ENCODE measurements around the gene PITPNM3. TPM values are rescaled to one million over a fixed set of nuclear protein-coding genes. Genes with fewer than 3 reads are reported as not detected.

PITPNM3 gene
- total RNA-seq, 4 donors from 2014 or later = 23.3 to 87.7 (median 47.8) TPM

DNA sequence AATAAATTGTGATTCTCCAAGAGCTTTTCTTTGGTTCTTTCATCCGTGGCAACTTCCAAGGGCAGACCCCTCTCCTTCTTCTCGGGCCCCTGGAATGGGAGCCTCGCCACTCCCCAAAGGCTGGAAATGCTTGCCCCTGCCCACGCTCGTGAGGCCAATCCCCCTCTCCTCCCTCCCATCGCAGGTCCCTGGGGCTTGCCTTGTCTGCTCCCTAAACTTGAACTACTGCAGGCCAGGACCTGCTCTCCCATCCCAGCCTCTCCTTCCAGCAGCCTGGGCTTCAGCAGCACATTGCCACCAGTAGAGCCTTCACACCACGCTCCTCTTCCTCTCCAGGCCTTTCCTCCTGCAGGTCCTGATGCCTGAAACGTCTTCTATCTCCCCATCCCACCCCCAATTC lies 11.1 kb downstream of the PITPNM3 start:
- no peaks in the 10 kb centered on the region for H3K27me3 ChIP-seq
- TF ChIP-seq CTCF (IDR thresholded peaks at IDR 0.05) (no peak), POLR2AphosphoS5 (IDR thresholded peaks at IDR 0.05) (no peak), POLR2A (IDR thresholded peaks at IDR 0.05) (no peak), EP300 (IDR thresholded peaks at IDR 0.05) (no peak)
- no peaks in the 10 kb centered on the region for H3K36me3 ChIP-seq
- no peak overlapping the region for H3K4me3 ChIP-seq
- peak overlapping the region in 2 of 4 donors; percentile 43 to 91 for H3K27ac ChIP-seq
- no peak for ATAC-seq
- WGBS, 2 donors (ENCODE audit: low coverage in 1 of 2) = 63 to 71% methylated on average over 7 to 8 of the region's 8 CpGs
- no peaks in the 10 kb centered on the region for H3K9me3 ChIP-seq
- peaks cover 3 to 65% (median 14%) of the 10 kb centered on the region in 3 donors for H3K4me1 ChIP-seq

- Histone ChIP-seq H3K27me3 (no peaks in the 10 kb centered on the region), H3K9me3 (no peaks in the 10 kb centered on the region), H3K4me1 (peaks cover under 1 to 54% (median 7%) of the 10 kb centered on the region in 3 donors), H3K4me3 (no peak overlapping the region), H3K36me3 (no peaks in the 10 kb centered on the region), H3K27ac (no peak overlapping the region)
- no peak for ATAC-seq
- 73 to 100% methylated on average over 3 of the region's 5 CpGs for WGBS, 2 donors (ENCODE audit: low coverage in 1 of 2)
- TF ChIP-seq EP300 (IDR thresholded peaks at IDR 0.05) (no peak), POLR2A (IDR thresholded peaks at IDR 0.05) (no peak), CTCF (IDR thresholded peaks at IDR 0.05) (no peak), POLR2AphosphoS5 (IDR thresholded peaks at IDR 0.05) (no peak)
Observed at GRCh38 chr17:6544011-6544370, 12.4 kb downstream of the PITPNM3 start.

DNA sequence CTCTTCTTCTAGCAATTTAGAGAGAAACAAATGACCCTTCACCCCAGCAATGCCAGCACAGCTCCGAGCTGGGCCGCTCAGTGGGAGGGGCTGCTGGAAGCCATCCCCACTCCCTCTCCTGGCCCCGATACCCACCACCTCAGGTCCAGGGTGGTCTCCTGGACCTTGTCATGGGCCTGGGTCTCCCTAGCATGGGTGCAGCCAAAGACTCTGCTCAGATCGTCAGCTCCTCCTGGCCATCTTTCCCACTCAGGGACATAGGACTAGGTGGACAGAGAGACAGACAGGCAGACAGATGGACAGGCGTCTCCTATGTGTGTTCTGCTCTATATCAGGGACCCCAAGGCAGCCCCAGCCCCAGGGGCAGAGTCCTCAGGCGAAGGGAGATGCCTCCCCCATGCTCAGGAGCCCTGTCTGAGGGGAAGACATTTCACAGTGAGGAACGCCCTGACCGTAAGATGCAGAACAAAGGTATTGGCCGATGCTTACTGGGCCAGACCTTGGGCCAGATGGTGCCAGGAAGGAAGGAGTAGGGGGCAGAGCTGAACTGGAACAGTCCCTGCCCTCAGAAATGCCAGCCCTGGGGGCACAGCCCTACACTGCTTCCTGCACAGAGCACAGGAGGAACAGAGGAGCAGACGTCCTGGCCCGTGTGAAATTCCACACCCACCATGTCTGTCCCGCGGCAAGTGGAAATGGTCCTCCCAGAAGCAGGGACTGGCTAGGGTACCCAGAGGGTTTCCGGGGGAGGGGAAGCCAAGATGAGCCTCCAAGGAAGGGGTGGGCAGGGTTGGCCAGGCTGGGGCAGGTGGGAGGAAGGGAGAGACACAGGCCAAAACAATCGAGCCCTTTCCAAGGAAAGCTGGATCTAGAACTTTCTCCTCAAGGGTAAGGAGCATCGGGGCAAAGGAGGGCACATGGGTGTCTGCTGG lies 13.0 kb downstream of the PITPNM3 start:
- no peak for TF ChIP-seq POLR2AphosphoS5 (IDR thresholded peaks at IDR 0.05)
- TF ChIP-seq EP300 (IDR thresholded peaks at IDR 0.05) = no peak
- TF ChIP-seq CTCF (IDR thresholded peaks at IDR 0.05) = no peak
- no peak for TF ChIP-seq POLR2A (IDR thresholded peaks at IDR 0.05)
- H3K4me1 ChIP-seq = peaks cover 0 to 47% (median 4%) of the 10 kb centered on the region in 3 donors
- WGBS, 2 donors (ENCODE audit: low coverage in 1 of 2) = 83 to 88% methylated on average over 4 to 8 of the region's 16 CpGs
- H3K27ac ChIP-seq = no peak overlapping the region
- no peaks in the 10 kb centered on the region for H3K9me3 ChIP-seq
- ATAC-seq = no peak
- H3K4me3 ChIP-seq = no peak overlapping the region
- no peaks in the 10 kb centered on the region for H3K27me3 ChIP-seq
- H3K36me3 ChIP-seq = no peaks in the 10 kb centered on the region

DNA sequence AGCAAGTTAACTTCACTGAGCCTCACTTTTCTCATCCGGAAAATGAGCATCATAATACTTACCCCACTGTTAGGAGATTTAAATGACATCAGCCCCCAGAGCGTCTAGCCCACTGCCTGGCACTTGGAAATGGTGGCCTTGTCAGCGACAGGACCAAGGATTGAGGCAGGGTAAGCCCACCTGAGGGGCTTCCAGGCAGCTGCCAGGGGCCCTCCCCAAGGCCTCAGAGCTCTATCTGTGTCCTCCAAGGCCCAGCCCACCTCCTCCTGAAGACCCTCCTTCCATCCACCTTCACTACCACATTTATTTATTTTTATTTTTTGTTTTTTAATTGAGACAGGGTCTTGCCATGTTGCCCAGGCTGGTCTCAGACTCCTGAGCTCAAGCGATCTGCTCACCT lies 13.8 kb downstream of the PITPNM3 start:
- no peak for TF ChIP-seq CTCF (IDR thresholded peaks at IDR 0.05)
- no peak for TF ChIP-seq POLR2AphosphoS5 (IDR thresholded peaks at IDR 0.05)
- no peak for TF ChIP-seq EP300 (IDR thresholded peaks at IDR 0.05)
- TF ChIP-seq POLR2A (IDR thresholded peaks at IDR 0.05) = no peak
- WGBS, 2 donors (ENCODE audit: low coverage in 1 of 2) = 71 to 100% methylated on average over 1 to 2 of the region's 4 CpGs
- Histone ChIP-seq H3K4me3 (no peak overlapping the region), H3K4me1 (peaks cover 0 to 39% (median 0%) of the 10 kb centered on the region in 3 donors), H3K27ac (no peak overlapping the region), H3K9me3 (no peaks in the 10 kb centered on the region), H3K36me3 (peaks cover 0 to 3% of the 10 kb centered on the region in 2 donors), H3K27me3 (no peaks in the 10 kb centered on the region)
- no peak for ATAC-seq

DNA sequence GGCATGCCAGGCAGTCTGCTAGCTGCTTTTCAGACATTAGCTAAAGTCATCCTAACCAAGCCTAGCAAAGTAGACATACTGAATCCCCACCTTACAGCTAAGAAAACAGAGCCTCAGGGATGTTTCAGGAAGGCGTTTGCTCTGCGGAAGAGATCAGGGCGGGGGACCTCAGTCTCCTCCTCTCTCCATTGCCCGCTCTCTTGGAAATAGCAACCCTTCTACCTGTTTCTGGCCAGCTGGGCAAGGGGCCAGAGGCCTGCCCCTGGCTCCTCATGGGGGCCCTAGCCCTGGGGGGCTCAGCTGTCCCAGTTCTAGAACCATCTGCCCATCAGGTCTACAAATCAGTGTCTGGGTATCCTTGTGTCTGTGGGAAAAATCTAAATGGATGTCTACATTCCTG lies 14.5 kb downstream of the PITPNM3 start:
- Histone ChIP-seq H3K4me3 (no peak overlapping the region), H3K36me3 (peaks cover 0 to 10% of the 10 kb centered on the region in 2 donors), H3K9me3 (no peaks in the 10 kb centered on the region), H3K4me1 (peaks cover 0 to 33% (median 0%) of the 10 kb centered on the region in 3 donors), H3K27me3 (no peaks in the 10 kb centered on the region), H3K27ac (no peak overlapping the region)
- WGBS, 2 donors (ENCODE audit: low coverage in 1 of 2) = 95% methylated on average over 4 of the region's 4 CpGs; no CpG with 5 or more reads in 1 of the 2 donors
- ATAC-seq = no peak
- TF ChIP-seq EP300 (IDR thresholded peaks at IDR 0.05) = no peak
- no peak for TF ChIP-seq POLR2A (IDR thresholded peaks at IDR 0.05)
- TF ChIP-seq POLR2AphosphoS5 (IDR thresholded peaks at IDR 0.05) = no peak
- TF ChIP-seq CTCF (IDR thresholded peaks at IDR 0.05) = no peak

Data from gastroesophageal sphincter (tissue), 4 donors.